ENCODE results near the gene TTC21B. TPM values are rescaled to one million over a fixed set of nuclear protein-coding genes. Genes with fewer than 3 reads are reported as not detected.

TTC21B gene
- total RNA-seq, 1 donor from 2014 or later: 13.5 TPM

GRCh38 chr2:165839610-165840009, 114.0 kb downstream of the TTC21B start:
- no peak for DNase-seq (ENCODE audit: low spot score)

GRCh38 chr2:165837122-165837521, 116.5 kb downstream of the TTC21B start:
- DNase-seq (ENCODE audit: low spot score): no peak

- DNase-seq (ENCODE audit: low spot score): no peak
Measured at GRCh38 chr2:165835363-165835762, 118.2 kb downstream of the TTC21B start.

GRCh38 chr2:165833156-165833555, 120.4 kb downstream of the TTC21B start:
- no peak for DNase-seq (ENCODE audit: low spot score)

- no peak for DNase-seq (ENCODE audit: low spot score)
Measured at GRCh38 chr2:165827921-165828276, 125.7 kb downstream of the TTC21B start.

GRCh38 chr2:165827016-165827920, 126.3 kb downstream of the TTC21B start:
- no peak for DNase-seq (ENCODE audit: low spot score)

- no peak for DNase-seq (ENCODE audit: low spot score)
Measured at GRCh38 chr2:165825041-165825440, 128.5 kb downstream of the TTC21B start.

Other genes with a start within 250 kb of the TTC21B start
- gene GALNT3, start 159.5 kb downstream of the TTC21B start, total RNA-seq: 1.1 TPM
- not detected for gene SCN1A, start 174.2 kb upstream of the TTC21B start, total RNA-seq